IMR-90 (cell line): Measurements from ENCODE around the gene BROX. TPM values are rescaled to one million over a fixed set of nuclear protein-coding genes. Genes with fewer than 3 reads are reported as not detected.

Experiments
- ATAC-seq: fragments of 200-7000 bp; cut with Tn5 transposase; 2 replicates; pipeline ENCODE4 v1.9.1; 2020; ENCODE audit warnings: low read depth, mild to moderate bottlenecking, moderate library complexity
- BruUV-seq: library from RNA; stranded (reverse); fragments of 400-500 nt; replicated peaks from 2 replicates; lab custom pipeline; 2021; lab: Mats Ljungman, UMichigan
- CTCF ChIA-PET: fragments of 300-600 bp; formaldehyde crosslinking; extraction: SDS; loops from one replicate; lab custom pipeline; 2021; ENCODE audit warnings: antibody characterized with exemption; lab: Yijun Ruan, JAX
- POLR2A ChIA-PET: fragments of 300-600 bp; sonication (Branson Sonifier 250); formaldehyde crosslinking; loops from one replicate; lab custom pipeline; 2022; ENCODE audit warnings: antibody characterized with exemption; ENCODE audit not compliant: unreplicated experiment; lab: Charles Lee
- DNase-seq: peaks from one replicate; pipeline ENCODE4 v3.0.0; 2013
- H2AFZ ChIP-seq: replicated peaks from 2 replicates; pipeline ENCODE3; 2013; ENCODE audit warnings: low read length, mild to moderate bottlenecking; ENCODE audit not compliant: poor library complexity
- H2AK5ac ChIP-seq: 2 replicates; pipeline ENCODE4 v1.6.1; 2013; ENCODE audit warnings: low read depth, low read length, inconsistent platforms
- H2AK9ac ChIP-seq: replicated peaks from 2 replicates; pipeline ENCODE3; 2013; ENCODE audit warnings: mild to moderate bottlenecking, low read depth, low read length, moderate library complexity; ENCODE audit not compliant: poor library complexity
- H2BK120ac ChIP-seq: 2 replicates; pipeline ENCODE4 v1.6.1; 2013; ENCODE audit warnings: low read depth, low read length, inconsistent platforms
- H2BK15ac ChIP-seq: 3 replicates; pipeline ENCODE4 v1.6.1; 2013; ENCODE audit warnings: low read depth, low read length, inconsistent platforms
- H2BK20ac ChIP-seq: 2 replicates; pipeline ENCODE4 v1.6.1; 2013; ENCODE audit warnings: low read depth, mild to moderate bottlenecking, inconsistent platforms, low read length, moderate library complexity
- H2BK5ac ChIP-seq: 2 replicates; pipeline ENCODE4 v1.6.1; 2013; ENCODE audit warnings: mild to moderate bottlenecking, low read depth, low read length, inconsistent platforms; ENCODE audit not compliant: poor library complexity, severe bottlenecking
- H3K14ac ChIP-seq: replicated peaks from 2 replicates; pipeline ENCODE4 v1.6.1; 2013; ENCODE audit warnings: low read depth, low read length, inconsistent platforms
- H3K18ac ChIP-seq: 2 replicates; pipeline ENCODE4 v1.6.1; 2013; ENCODE audit warnings: low read depth, low read length, control low read depth
- H3K23ac ChIP-seq: 2 replicates; pipeline ENCODE4 v1.6.1; 2013; ENCODE audit warnings: low read depth, low read length, inconsistent platforms
- H3K27ac ChIP-seq: 2 replicates; pipeline ENCODE4 v1.5.1; 2013; ENCODE audit warnings: mild to moderate bottlenecking, control low read depth, low read length; ENCODE audit not compliant: insufficient read depth
- H3K27me3 ChIP-seq: 2 replicates; pipeline ENCODE4 v1.6.1; 2013; ENCODE audit warnings: low read length; ENCODE audit not compliant: control insufficient read depth, insufficient read depth
- H3K36me3 ChIP-seq: 2 replicates; pipeline ENCODE4 v1.6.1; 2013; ENCODE audit warnings: low read length, mixed read lengths; ENCODE audit not compliant: control insufficient read depth, insufficient read depth
- H3K4ac ChIP-seq: 2 replicates; pipeline ENCODE4 v1.6.1; 2013; ENCODE audit warnings: low read depth, low read length, inconsistent platforms
- H3K4me1 ChIP-seq: 2 replicates; pipeline ENCODE4 v1.6.1; 2013; ENCODE audit warnings: low read length, mixed read lengths; ENCODE audit not compliant: control insufficient read depth, insufficient read depth
- H3K4me2 ChIP-seq: 2 replicates; pipeline ENCODE4 v1.6.1; 2013; ENCODE audit warnings: low read depth, mild to moderate bottlenecking, control low read depth, low read length, moderate library complexity
- H3K4me3 ChIP-seq: 2 replicates; pipeline ENCODE4 v1.5.1; 2013; ENCODE audit warnings: low read depth, mild to moderate bottlenecking, control low read depth, low read length, moderate library complexity; ENCODE audit not compliant: insufficient read depth
- H3K56ac ChIP-seq: 2 replicates; pipeline ENCODE4 v1.6.1; 2013; ENCODE audit warnings: low read length, inconsistent platforms; ENCODE audit not compliant: insufficient read depth; ENCODE audit errors: extremely low read depth
- H3K79me1 ChIP-seq, 2 experiments: 2 replicates each; pipeline ENCODE4 v1.6.1; 2013; ENCODE audit warnings: low read length in 2 of 2, inconsistent platforms in 1 of 2, low read depth in 1 of 2
- H3K9ac ChIP-seq: 2 replicates; pipeline ENCODE4 v1.6.1; 2013; ENCODE audit warnings: low read depth, low read length, control low read depth
- H3K9me1 ChIP-seq: 2 replicates; pipeline ENCODE4 v1.6.1; 2013; ENCODE audit warnings: low read length, inconsistent platforms; ENCODE audit not compliant: insufficient read depth
- H3K9me3 ChIP-seq: 2 replicates; pipeline ENCODE4 v1.6.1; 2013; ENCODE audit warnings: low read length; ENCODE audit not compliant: control insufficient read depth, insufficient read depth
- H4K20me1 ChIP-seq: 2 replicates; pipeline ENCODE4 v1.6.1; 2013; ENCODE audit warnings: low read length, inconsistent platforms; ENCODE audit not compliant: insufficient read depth
- H4K5ac ChIP-seq: 2 replicates; pipeline ENCODE4 v1.6.1; 2013; ENCODE audit warnings: mild to moderate bottlenecking, low read depth, low read length, control low read depth
- H4K8ac ChIP-seq, 2 experiments: 2 replicates each; pipeline ENCODE4 v1.6.1; 2013; ENCODE audit warnings: low read depth in 2 of 2, low read length in 2 of 2, control low read depth in 1 of 2, inconsistent platforms in 1 of 2
- H4K91ac ChIP-seq: 2 replicates; pipeline ENCODE4 v1.6.1; 2013; ENCODE audit warnings: low read depth, low read length, inconsistent platforms; ENCODE audit not compliant: insufficient read depth
- BHLHE40 ChIP-seq: fragments of 150-350 bp; IDR thresholded peaks from 2 replicates; pipeline ENCODE4 v1.6.1; 2016; ENCODE audit warnings: mild to moderate bottlenecking, low read depth, low read length
- CEBPB ChIP-seq: IDR thresholded peaks from 2 replicates; pipeline ENCODE4 v1.6.1; 2012; ENCODE audit warnings: low read depth, low read length, improper control_type of control experiment
- CHD1 ChIP-seq: IDR thresholded peaks from 2 replicates; pipeline ENCODE4 v1.6.1; 2012; ENCODE audit warnings: low read depth, low read length, improper control_type of control experiment
- CTCF ChIP-seq: conservative IDR thresholded peaks from 2 replicates; pipeline ENCODE4 v1.5.1; 2012; ENCODE audit warnings: mild to moderate bottlenecking, low read depth, low read length, improper control_type of control experiment
- ELK1 ChIP-seq: fragments of 150-350 bp; IDR thresholded peaks from 2 replicates; pipeline ENCODE4 v1.6.1; 2016; ENCODE audit warnings: low read depth, mild to moderate bottlenecking, low read length, moderate library complexity, borderline replicate concordance
- FOS ChIP-seq: fragments of 150-350 bp; IDR thresholded peaks from 2 replicates; pipeline ENCODE4 v1.6.1; 2016; ENCODE audit warnings: low read depth, low read length
- MAFK ChIP-seq: IDR thresholded peaks from 2 replicates; pipeline ENCODE4 v1.6.1; 2012; ENCODE audit warnings: low read depth, low read length, improper control_type of control experiment
- MAZ ChIP-seq: IDR thresholded peaks from 2 replicates; pipeline ENCODE4 v1.6.1; 2012; ENCODE audit warnings: low read depth, mild to moderate bottlenecking, low read length, improper control_type of control experiment, moderate library complexity, borderline replicate concordance
- MXI1 ChIP-seq: IDR thresholded peaks from 2 replicates; pipeline ENCODE4 v1.6.1; 2012; ENCODE audit warnings: low read depth, mild to moderate bottlenecking, low read length, moderate library complexity, borderline replicate concordance
- NFE2L2 ChIP-seq: fragments of 150-350 bp; IDR thresholded peaks from 2 replicates; pipeline ENCODE4 v1.6.1; 2016; ENCODE audit warnings: low read depth, mild to moderate bottlenecking, low read length
- POLR2A ChIP-seq: IDR thresholded peaks from 2 replicates; pipeline ENCODE4 v1.6.1; 2012; ENCODE audit warnings: mild to moderate bottlenecking, low read depth, low read length
- RAD21 ChIP-seq: IDR thresholded peaks from 2 replicates; pipeline ENCODE4 v1.6.1; 2012; ENCODE audit warnings: low read length, improper control_type of control experiment
- RCOR1 ChIP-seq: IDR thresholded peaks from 2 replicates; pipeline ENCODE4 v1.6.1; 2012; ENCODE audit warnings: mild to moderate bottlenecking, low read length, improper control_type of control experiment; ENCODE audit not compliant: insufficient replicate concordance
- RFX5 ChIP-seq: IDR thresholded peaks from 2 replicates; pipeline ENCODE4 v1.8.0; 2012; ENCODE audit warnings: low read depth, mild to moderate bottlenecking, low read length, moderate library complexity
- SMC3 ChIP-seq: fragments of 150-350 bp; IDR thresholded peaks from 2 replicates; pipeline ENCODE4 v1.6.1; 2016; ENCODE audit warnings: low read depth, mild to moderate bottlenecking, antibody characterized with exemption, low read length, moderate library complexity
- USF2 ChIP-seq: fragments of 150-350 bp; IDR thresholded peaks from 2 replicates; pipeline ENCODE4 v1.6.1; 2017; ENCODE audit warnings: mild to moderate bottlenecking, antibody characterized with exemption, low read length, low read depth
- WGBS, 2 experiments: methylation state at CpG; one replicate each; pipeline versions ENCODE4 v1.1.5 to v1.1.7; 2013; ENCODE audit warnings: missing lambda C conversion rate in 2 of 2; ENCODE audit not compliant: insufficient read length in 1 of 2; ENCODE audit errors: extremely low coverage in 2 of 2; 5-methylcytosine and 5-hydroxymethylcytosine counted together
- dilution Hi-C: fragments of 300-500 bp; cut with HindIII; formaldehyde crosslinking; loops from one replicate; pipeline ENCODE4 v1.14.3; 2018; ENCODE audit warnings: low sequenced_read_pairs; ENCODE audit not compliant: unreplicated experiment
- in situ Hi-C: fragments of 300-500 bp; cut with MboI; formaldehyde crosslinking; loops from 3 replicates; pipeline ENCODE4 v1.14.3; 2019; ENCODE audit warnings: low sequenced_read_pairs, inconsistent platforms, mixed read lengths
- intact Hi-C: fragments of 100-400 bp; cut with micrococcal nuclease; formaldehyde crosslinking; loops from 2 replicates; pipeline ENCODE4 v1.10.0; 2022
- polyA plus RNA-seq, 3 experiments: library from polyadenylated mRNA; depleted of rRNA; stranded (reverse); fragments of >200 nt; gene quantifications; 2 replicates each; pipeline ENCODE4 v1.2.3, GENCODE V29; 2012; ENCODE audit warnings: low replicate concordance in 1 of 3
- total RNA-seq: library from RNA; depleted of rRNA; stranded (reverse); fragments of >200 nt; gene quantifications from 2 replicates; pipeline ENCODE4 v1.2.3, GENCODE V29; 2012

Gene BROX
- total and polyA plus RNA-seq, 2 of the 4 experiments (the other 2 are of a cell fraction): 6.8 to 43.4 TPM

- no peak overlapping the region for H2BK5ac ChIP-seq
- no peak overlapping the region for H3K14ac ChIP-seq
- no peak overlapping the region for H2AK5ac ChIP-seq
- H3K4me3 ChIP-seq: no peak overlapping the region
- no peak overlapping the region for H3K4ac ChIP-seq
- H4K5ac ChIP-seq: no peak overlapping the region
- in situ Hi-C loops: no loop called here
- H3K79me1 ChIP-seq: peaks cover 18 to 34% of the 10 kb centered on the region in 2 experiments
- H3K9me3 ChIP-seq: no peaks in the 10 kb centered on the region
- H3K4me2 ChIP-seq: no peak overlapping the region
- dilution Hi-C loops: no loop called here
- intact Hi-C loops: no loop called here
- ChIA-PET POLR2A (no interaction called here), CTCF (no interaction called here)
- TF ChIP-seq MAZ (no peak), CTCF (no peak), USF2 (no peak), MXI1 (no peak), SMC3 (no peak), POLR2A (no peak), CEBPB (no peak), ELK1 (no peak), NFE2L2 (no peak), MAFK (no peak), FOS (no peak), CHD1 (no peak), RCOR1 (no peak), RAD21 (no peak), RFX5 (no peak), BHLHE40 (no peak)
- WGBS, 2 experiments: no CpG with 5 or more reads among the region's 1 CpG
- ATAC-seq (no peak), DNase-seq (no peak)
- H4K20me1 ChIP-seq: no peaks in the 10 kb centered on the region
- no peaks in the 10 kb centered on the region for H3K27me3 ChIP-seq
- peaks cover 9% of the 10 kb centered on the region for H3K36me3 ChIP-seq
- H2BK20ac ChIP-seq: no peak overlapping the region
- no peak overlapping the region for H3K18ac ChIP-seq
- no peak overlapping the region for H2AFZ ChIP-seq
- no peak overlapping the region for H3K56ac ChIP-seq
- H3K27ac ChIP-seq: no peak overlapping the region
- H3K23ac ChIP-seq: no peak overlapping the region
- H3K9ac ChIP-seq: no peak overlapping the region
- no peaks in the 10 kb centered on the region; the same call in 1 of the 2 replicates for H3K9me1 ChIP-seq
- no peaks in the 10 kb centered on the region for H3K4me1 ChIP-seq
- no peak overlapping the region for H2BK15ac ChIP-seq
- no peak overlapping the region for H4K8ac ChIP-seq
- no TSS peak for BruUV-seq
- no peak overlapping the region for H2BK120ac ChIP-seq
- H4K91ac ChIP-seq: no peak overlapping the region
- no peak overlapping the region for H2AK9ac ChIP-seq
Measured at GRCh38 chr1:222691016-222691415, 21.3 kb upstream of the BROX start.
